GM12875 (cell line): ENCODE data around the gene NEK10.
"Not testable (repeated sequence)": the region's sequence is repeated elsewhere in the genome, so short reads cannot be mapped to it uniquely, and the experiment has no call there.

ENCODE experiments used
- H3K4me3 ChIP-seq: one replicate; pipeline ENCODE4 v1.5.1; 2011; ENCODE audit warnings: low read depth, low read length, control low read depth
- CTCF ChIP-seq: IDR thresholded peaks from 2 replicates; pipeline ENCODE4 v1.5.1; 2011; ENCODE audit warnings: low read depth, mild to moderate bottlenecking, control low read depth, inconsistent platforms, low read length, moderate library complexity, borderline replicate concordance; ENCODE audit not compliant: insufficient read depth

Gene NEK10

GRCh38 chr3:27311400-27311799, 57.8 kb downstream of the NEK10 start:
- no peak for TF ChIP-seq CTCF
- H3K4me3 ChIP-seq, result no peak overlapping the region

GRCh38 chr3:27310688-27311087, 58.5 kb downstream of the NEK10 start:
- TF ChIP-seq CTCF, result no peak

GRCh38 chr3:27307566-27307965, 61.6 kb downstream of the NEK10 start:
- no peak for TF ChIP-seq CTCF
- no peak overlapping the region for H3K4me3 ChIP-seq

More at GRCh38 chr3:27310688-27311087, 58.5 kb downstream of the NEK10 start:
- no peak overlapping the region for H3K4me3 ChIP-seq

GRCh38 chr3:27302891-27303290, 66.3 kb downstream of the NEK10 start:
- no peak for TF ChIP-seq CTCF
- H3K4me3 ChIP-seq, result no peak overlapping the region

GRCh38 chr3:27298981-27299380, 70.2 kb downstream of the NEK10 start:
- not testable (repeated sequence) for H3K4me3 ChIP-seq

GRCh38 chr3:27293939-27294338, 75.2 kb downstream of the NEK10 start:
- TF ChIP-seq CTCF, result no peak
- H3K4me3 ChIP-seq, result no peak overlapping the region

GRCh38 chr3:27290760-27291159, 78.4 kb downstream of the NEK10 start:
- no peak for TF ChIP-seq CTCF
- no peak overlapping the region for H3K4me3 ChIP-seq
